ENCODE data around the gene PMIS2.

The PMIS2 gene

DNA sequence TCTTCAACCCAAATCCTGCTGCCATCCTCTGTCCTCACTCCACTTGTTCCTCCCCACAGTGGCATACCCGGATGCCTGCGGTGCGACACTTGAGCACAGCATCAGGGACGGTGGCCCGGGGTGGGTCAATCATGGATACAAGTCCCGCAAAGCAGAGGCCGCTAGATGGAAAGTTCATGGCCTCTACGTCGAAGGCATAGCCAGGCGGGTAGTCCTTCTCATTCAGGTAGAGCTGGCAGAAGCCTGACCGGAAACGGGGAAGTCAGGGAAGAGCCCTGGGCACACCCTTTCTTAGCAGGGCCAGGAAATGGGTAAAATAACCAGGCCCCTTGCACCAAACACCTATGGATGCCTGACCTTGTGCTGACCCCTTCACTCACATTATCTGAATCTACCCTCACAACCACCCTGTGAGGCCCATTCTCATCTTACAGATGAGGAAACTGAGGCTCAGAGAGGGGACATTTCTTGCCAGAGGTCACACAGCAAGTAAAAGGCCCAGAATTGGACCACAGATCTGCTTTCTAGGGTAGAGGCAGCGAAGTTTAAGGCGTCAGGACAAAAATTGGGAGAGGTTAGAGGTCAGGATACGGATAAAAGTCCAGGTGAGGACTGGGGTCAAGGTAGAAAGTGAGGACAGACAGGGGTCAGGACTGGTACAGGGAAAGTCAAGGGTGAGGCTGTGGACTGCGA, 29.0 kb upstream of the PMIS2 start:
- TF ChIP-seq, protein P1, sequence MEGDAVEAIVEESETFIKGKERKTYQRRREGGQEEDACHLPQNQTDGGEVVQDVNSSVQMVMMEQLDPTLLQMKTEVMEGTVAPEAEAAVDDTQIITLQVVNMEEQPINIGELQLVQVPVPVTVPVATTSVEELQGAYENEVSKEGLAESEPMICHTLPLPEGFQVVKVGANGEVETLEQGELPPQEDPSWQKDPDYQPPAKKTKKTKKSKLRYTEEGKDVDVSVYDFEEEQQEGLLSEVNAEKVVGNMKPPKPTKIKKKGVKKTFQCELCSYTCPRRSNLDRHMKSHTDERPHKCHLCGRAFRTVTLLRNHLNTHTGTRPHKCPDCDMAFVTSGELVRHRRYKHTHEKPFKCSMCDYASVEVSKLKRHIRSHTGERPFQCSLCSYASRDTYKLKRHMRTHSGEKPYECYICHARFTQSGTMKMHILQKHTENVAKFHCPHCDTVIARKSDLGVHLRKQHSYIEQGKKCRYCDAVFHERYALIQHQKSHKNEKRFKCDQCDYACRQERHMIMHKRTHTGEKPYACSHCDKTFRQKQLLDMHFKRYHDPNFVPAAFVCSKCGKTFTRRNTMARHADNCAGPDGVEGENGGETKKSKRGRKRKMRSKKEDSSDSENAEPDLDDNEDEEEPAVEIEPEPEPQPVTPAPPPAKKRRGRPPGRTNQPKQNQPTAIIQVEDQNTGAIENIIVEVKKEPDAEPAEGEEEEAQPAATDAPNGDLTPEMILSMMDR (IDR thresholded peaks at IDR 0.05; ENCODE audit: low read depth, low read length, missing control alignments): no peak
- no peak overlapping the region for H3K4me3 ChIP-seq (ENCODE audit: low read depth, low read length)
- no peak for DNase-seq (ENCODE audit: low read depth)

DNA sequence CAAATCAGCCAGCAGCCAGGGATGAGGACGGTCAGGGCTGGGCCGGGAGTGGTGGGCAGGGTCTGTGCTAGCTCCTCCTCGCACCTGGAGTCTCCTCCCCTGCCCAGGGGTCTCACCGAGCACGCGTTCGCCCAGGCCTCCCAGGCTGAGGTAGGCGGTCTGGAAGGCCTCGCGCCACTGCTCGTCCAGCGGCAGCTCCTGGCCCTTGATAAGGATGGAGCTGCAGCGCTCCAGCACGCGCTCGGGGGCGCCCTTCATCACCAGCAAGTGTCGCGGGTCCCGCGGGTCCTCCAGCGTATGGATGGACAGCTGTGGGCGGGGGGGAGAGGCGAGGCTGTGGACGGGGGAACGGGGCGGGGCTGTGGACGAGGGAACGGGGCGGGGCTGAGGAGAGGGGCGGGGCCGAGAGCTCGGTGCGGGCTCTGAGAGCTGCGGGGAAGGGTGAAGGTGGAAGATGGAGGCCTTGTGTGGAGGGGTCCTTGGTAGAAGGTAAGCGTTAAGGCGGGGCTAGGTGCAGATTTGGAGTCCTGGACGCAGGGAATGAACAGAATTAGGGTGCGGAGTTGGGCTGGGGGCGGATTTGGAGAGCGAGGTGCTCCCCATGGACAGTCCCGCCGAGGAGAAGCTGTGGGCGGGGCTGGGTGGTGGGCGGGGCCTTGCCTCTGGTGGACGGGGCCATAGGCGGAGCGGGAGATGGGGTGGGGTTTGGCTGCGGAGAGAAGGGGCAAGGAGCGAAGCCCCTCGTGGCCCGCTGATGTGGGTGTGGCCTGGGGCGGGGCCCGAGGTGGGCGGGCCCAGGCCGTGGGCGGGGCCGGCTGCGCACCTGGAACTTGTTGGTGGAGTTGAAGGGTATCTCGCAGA, 28.2 kb upstream of the PMIS2 start:
- DNase-seq (ENCODE audit: low read depth): no peak
- peak overlapping the region; percentile 24; the same call in 1 of the 2 replicates for H3K4me3 ChIP-seq (ENCODE audit: low read depth, low read length)
- TF ChIP-seq, protein P1 (IDR thresholded peaks at IDR 0.05; ENCODE audit: low read depth, low read length, missing control alignments): no peak

DNA sequence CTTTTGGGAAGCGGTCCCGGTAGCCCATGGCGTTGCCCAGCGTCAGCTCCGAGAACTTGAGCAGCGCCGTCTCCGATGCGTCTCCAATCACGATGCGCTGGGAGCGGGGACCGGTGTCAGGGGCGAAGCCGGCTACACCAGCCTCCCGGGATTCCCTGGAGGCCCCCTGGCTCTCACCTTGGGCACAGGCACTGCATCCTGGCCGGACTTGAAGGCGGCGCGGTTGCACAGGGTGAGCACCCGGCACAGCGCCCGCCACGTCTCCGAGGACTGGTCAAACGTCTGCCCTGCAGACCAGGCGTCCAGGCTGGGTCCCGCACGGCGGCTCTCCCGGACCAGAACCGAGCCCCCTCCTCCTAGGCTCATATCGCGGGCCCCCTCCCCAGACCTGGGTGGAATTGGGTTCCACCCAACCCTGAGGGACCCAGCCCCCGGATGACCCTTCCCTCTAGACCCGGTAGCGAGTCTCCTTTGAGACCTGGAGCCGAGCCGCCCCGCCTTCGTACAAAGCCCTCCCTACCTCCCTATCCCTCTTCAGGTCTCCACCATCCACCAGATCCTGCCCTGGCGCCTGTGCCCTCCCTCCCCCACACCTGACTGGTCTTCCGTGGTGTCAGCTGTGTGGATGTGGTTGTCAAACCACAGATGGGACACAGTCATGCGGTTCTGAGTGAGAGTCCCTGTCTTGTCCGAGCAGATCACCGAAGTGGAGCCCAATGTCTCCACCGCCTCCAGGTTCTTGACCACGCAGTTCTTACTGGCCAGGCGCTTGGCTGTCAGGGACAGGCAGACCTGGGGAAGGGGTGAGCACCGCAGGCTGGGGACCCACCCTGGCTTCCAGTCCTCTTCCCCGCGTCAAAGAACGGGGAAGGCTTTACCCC, 27.3 kb upstream of the PMIS2 start:
- no peak for DNase-seq (ENCODE audit: low read depth)
- no peak overlapping the region for H3K4me3 ChIP-seq (ENCODE audit: low read depth, low read length)
- TF ChIP-seq, protein P1 (IDR thresholded peaks at IDR 0.05; ENCODE audit: low read depth, low read length, missing control alignments): no peak

DNA sequence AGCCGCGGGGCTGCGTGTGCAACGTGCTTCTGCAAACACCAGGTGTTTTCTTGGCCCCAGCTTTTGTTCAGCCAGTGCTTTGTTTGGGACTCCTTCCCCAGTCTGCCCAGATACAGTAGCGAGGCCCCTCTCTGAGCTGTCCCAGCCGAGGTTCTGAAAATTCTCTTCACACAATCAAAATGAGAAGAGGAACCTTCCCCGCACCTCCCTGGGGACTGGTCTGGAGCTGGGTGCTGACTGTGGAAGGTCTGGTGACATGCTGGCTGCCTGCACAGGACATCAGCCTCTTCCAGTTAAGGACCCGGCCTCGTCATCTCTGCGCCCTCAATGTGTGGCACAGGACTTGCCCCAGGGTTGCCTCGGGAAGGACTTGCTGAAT, 26.7 kb upstream of the PMIS2 start:
- no peak for DNase-seq (ENCODE audit: low read depth)
- TF ChIP-seq, protein P1 (IDR thresholded peaks at IDR 0.05; ENCODE audit: low read depth, low read length, missing control alignments): no peak

DNA sequence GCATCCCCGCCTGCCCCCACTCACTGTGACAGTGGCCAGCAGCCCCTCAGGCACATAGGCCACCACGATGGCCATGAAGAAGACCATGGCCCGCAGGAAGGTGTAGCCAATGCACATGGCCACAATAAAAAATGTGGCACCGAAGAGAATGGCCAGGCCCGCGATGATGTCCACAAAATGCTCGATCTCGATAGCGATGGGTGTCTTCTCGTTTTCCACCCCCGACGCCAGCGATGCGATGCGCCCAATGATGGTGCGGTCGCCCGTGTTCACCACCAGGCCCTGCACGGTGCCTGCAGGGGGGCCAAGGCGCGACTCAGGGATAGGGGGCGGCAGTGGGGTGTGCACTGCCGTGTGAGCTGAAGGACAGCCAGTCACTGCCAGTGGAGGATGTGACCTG, 26.2 kb upstream of the PMIS2 start:
- DNase-seq (ENCODE audit: low read depth): no peak
- H3K4me3 ChIP-seq (ENCODE audit: low read depth, low read length): no peak overlapping the region
- TF ChIP-seq, protein P1 (IDR thresholded peaks at IDR 0.05; ENCODE audit: low read depth, low read length, missing control alignments): no peak

More for the DNA sequence above, 26.7 kb upstream of the PMIS2 start:
- no peak overlapping the region for H3K4me3 ChIP-seq (ENCODE audit: low read depth, low read length)

DNA sequence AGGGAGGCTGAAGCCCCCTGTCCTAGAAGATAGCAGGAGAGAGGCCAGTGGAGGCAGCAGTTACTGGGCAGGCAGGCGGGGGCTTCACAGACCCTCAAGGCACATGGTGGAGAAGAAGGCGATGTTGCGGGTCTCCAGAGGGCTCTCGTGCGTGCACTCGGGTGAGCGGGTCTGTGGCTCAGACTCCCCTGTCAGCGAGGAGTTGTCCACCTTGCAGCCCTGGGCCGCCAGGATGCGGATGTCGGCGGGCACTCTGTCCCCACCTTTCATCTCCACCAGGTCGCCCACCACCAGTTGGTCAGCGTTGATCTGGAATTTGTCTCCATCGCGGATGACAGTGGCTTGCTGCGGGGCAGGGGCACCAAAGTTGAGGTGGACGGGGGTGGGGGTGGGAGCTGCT, 25.7 kb upstream of the PMIS2 start:
- TF ChIP-seq, protein P1 (IDR thresholded peaks at IDR 0.05; ENCODE audit: low read depth, low read length, missing control alignments): no peak
- no peak for DNase-seq (ENCODE audit: low read depth)
- no peak overlapping the region for H3K4me3 ChIP-seq (ENCODE audit: low read depth, low read length)

Data from GM12864 (cell line).